Right ventricle myocardium superior (tissue), 1 donor: ENCODE measurements around the gene LHX1. TPM values are rescaled to one million over a fixed set of nuclear protein-coding genes. Genes with fewer than 3 reads are reported as not detected.

Experiments
- ATAC-seq: fragments of 200-7000 bp; cut with Tn5 transposase; one replicate; pipeline ENCODE4 v1.9.1; 2020; ENCODE audit warnings: mild to moderate bottlenecking; ENCODE audit not compliant: poor library complexity
- DNase-seq: peaks from one replicate; pipeline ENCODE4 v3.0.0-alpha.2; 2020
- intact Hi-C: fragments of 100-400 bp; cut with DNase I; formaldehyde crosslinking; loops from one replicate; pipeline ENCODE4 v1.11.2; 2022
- total RNA-seq: library from RNA; stranded (reverse); fragmentation: NEBNext Ultra II Directional; extraction: Animal tissue kit (Norgen Biotek cat#: 25700); gene quantifications from one replicate; pipeline ENCODE4 v1.2.1, GENCODE V29; 2021
- donor health status: DM: no; HTN: yes; CAD: no; lungs with severe emphysema.

LHX1 gene
- total RNA-seq, 1 donor from 2014 or later: not detected

GRCh38 chr17:36934692-36935630 is 2.3 kb upstream of the LHX1 start:
- intact Hi-C loops: no loop called here
- ATAC-seq (peak; percentile 44), DNase-seq (no peak)

DNA sequence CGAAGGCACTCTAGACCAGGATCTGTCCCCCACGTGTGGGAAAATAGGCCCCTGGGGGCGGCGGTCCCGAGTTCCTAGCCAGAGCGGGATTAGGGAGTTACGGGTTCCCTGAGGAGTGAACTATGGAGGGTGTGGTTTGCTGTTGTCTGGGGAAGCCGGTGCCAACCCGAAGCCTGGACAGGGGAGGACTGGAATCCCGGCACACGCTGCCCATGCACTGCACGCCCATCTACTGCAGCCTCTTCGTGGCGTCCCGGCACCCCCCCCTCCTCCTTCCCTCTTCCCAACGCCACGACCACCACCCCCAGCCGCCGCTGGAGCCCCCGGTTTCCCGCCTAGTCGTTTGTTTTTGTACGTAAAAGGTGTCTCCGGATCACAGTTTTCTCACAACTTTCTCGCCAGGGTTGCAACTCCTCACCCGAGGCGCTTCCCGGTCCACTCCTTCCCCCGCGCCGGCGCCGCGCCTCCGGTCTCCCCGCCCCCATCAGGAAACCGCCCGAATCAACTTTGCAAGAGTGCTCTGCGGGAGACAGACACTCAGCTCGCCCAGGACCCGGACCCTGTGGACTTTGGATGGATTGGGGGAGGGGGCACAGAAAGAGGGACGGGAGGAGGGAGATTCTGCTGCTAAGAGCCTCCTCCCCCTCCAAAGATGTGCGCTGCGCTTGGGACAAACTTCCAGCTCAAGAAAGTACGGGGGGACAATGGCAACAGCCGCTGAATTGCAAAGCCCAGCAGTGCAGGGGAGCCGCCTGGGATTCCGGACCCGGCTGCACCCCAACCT is 1.4 kb upstream of the LHX1 start:
- no peak for ATAC-seq
- no peak for DNase-seq
- intact Hi-C loops: no loop called here

- ATAC-seq (no peak), DNase-seq (no peak)
- intact Hi-C loops: no loop called here
Observed at GRCh38 chr17:36936455-36937000, 747 bp upstream of the LHX1 start.

- intact Hi-C loops: no loop called here
- ATAC-seq (peak; percentile 25), DNase-seq (no peak)
Observed at GRCh38 chr17:36937959-36938565, 787 bp downstream of the LHX1 start.

- no peak for ATAC-seq
- no peak for DNase-seq
- intact Hi-C loops: no loop called here
Observed at GRCh38 chr17:36938566-36939051, 1.3 kb downstream of the LHX1 start.

DNA sequence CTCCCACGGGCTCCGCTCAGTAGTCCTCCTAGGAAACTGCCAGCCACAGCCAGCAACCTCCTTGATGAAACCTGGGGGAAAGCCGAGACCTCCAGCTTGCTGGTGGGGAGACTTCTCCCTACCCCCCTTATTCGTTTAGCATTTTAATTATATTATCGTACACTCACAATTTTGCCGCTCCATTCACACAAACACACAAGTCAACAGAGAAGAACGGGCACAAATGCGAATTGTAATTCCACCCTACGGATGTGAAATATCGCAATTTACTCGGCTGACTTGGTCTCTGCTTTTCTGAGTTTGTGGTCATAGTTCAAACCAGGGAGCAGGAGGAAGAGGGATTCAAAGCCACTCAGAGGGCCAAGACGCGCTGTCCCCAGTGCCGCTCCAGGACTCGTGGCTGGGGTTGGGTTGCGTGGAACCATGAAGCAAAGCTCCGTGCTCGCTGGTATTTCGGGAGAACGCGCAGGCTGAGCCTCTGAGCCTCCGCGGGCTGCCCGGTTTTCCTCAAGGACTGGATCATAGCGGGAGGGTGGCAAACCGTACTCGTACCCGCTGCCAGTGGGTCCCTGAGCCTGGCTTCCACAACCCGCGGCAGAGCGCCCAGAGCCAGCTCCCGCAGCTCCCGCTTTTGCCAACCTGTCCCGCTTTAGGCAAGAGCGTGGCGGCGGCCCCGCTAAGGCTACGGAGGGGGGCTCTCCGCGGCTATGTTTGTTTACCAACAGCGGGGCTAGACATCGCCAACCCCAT is 2.0 kb downstream of the LHX1 start:
- intact Hi-C loops: no loop called here
- ATAC-seq (no peak), DNase-seq (no peak)

GRCh38 chr17:36939802-36940312 is 2.6 kb downstream of the LHX1 start:
- DNase-seq: no peak
- intact Hi-C loops: no loop called here
- no peak for ATAC-seq

DNA sequence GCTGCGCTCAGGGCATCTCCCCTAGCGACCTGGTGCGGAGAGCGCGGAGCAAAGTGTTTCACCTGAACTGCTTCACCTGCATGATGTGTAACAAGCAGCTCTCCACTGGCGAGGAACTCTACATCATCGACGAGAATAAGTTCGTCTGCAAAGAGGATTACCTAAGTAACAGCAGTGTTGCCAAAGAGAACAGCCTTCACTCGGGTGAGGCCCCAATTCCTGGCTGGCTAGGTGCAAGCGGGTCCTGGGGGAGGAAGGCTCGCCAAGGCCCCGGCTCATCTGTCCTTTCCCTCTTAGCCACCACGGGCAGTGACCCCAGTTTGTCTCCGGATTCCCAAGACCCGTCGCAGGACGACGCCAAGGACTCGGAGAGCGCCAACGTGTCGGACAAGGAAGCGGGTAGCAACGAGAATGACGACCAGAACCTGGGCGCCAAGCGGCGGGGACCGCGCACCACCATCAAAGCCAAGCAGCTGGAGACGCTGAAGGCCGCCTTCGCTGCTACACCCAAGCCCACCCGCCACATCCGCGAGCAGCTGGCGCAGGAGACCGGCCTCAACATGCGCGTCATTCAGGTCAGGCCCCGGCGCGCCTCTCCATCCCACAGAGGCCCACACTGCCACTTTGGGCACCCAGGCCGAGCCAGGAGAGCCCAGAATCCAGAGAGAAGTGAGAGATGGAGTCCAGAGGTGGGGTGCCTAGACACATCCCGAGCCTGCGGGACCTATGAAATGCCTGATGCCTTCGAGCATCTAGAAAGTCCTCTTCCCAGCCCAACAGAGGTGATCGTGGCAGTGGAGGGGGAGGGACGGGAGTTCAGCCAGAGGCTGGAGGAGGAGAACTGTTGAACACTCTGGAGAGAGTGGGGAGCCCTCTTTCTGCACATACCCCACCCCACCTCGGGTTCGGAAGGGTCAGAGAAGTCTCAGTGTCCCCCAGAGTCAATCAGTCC is 3.3 kb downstream of the LHX1 start:
- DNase-seq: no peak
- ATAC-seq: no peak
- intact Hi-C loops: no loop called here

DNA sequence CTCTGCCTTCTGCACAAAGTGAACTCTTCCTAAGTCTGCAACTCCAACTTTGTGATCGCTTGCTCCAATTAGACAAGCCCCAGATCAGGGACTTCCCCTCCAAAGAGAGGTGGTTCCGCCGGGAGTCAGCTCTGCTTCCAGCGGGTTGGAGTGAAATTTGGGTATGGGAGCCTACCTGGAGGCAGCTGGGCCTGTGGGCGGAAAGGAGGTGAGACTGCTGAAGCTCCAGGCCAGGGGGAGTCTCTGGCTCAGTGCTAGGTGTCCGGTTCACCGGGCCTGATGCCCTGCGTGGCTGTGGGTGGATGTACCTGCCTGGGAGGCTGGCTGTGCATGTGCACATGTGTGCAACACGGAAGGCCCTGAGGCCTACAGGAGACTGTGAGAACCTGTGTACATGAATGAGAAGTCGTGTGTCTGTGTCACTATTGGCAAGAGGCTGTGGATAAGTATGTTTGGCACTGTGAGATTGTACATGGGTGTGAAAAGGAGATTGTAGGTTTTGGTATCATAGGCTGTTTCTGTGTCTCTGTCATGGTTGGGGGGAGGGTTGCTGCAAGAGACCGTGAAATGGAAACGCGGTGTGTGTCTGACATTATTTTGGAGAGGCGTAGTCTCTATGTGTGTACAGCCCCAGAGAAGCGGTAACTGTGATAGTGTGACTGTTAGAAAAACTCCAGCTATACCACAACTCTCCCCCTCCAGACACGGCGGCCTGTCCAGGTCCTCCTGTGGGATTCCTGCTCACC is 4.2 kb downstream of the LHX1 start:
- DNase-seq (no peak), ATAC-seq (no peak)
- intact Hi-C loops: no loop called here

GRCh38 chr17:36942019-36942599 is 4.8 kb downstream of the LHX1 start:
- intact Hi-C loops: no loop called here
- DNase-seq (peak; percentile 41), ATAC-seq (peak; percentile 29)

DNA sequence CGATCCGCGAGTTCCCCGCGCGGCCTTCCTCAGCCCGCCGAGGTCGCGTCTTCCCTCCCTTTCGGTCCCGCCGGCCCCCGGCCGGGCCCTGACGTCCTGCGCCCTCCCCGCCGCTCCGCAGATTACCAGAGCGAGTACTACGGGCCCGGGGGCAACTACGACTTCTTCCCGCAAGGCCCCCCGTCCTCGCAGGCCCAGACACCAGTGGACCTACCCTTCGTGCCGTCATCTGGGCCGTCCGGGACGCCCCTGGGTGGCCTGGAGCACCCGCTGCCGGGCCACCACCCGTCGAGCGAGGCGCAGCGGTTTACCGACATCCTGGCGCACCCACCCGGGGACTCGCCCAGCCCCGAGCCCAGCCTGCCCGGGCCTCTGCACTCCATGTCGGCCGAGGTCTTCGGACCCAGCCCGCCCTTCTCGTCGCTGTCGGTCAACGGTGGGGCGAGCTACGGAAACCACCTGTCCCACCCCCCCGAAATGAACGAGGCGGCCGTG is 5.4 kb downstream of the LHX1 start:
- ATAC-seq (no peak), DNase-seq (no peak)
- intact Hi-C loops: no loop called here

GRCh38 chr17:36943250-36944191 is 6.2 kb downstream of the LHX1 start:
- DNase-seq (no peak), ATAC-seq (no peak)
- intact Hi-C loops: no loop called here

- intact Hi-C loops: no loop called here
- DNase-seq (no peak), ATAC-seq (no peak)
Observed at GRCh38 chr17:36944553-36944952, 7.3 kb downstream of the LHX1 start.

GRCh38 chr17:36945140-36945539 is 7.9 kb downstream of the LHX1 start:
- intact Hi-C loops: no loop called here
- ATAC-seq (no peak), DNase-seq (no peak)
